Choroid plexus epithelial cell (primary cell): Measurements from ENCODE around the gene SLC8A1.

Experiments
- DNase-seq: peaks from one replicate; pipeline ENCODE4 v3.0.0-alpha.2; 2010; ENCODE audit warnings: low read depth
- H3K4me3 ChIP-seq: 2 replicates; pipeline ENCODE4 v1.5.1; 2011; ENCODE audit warnings: low read depth, mild to moderate bottlenecking, control low read depth, low read length, moderate library complexity
- CTCF ChIP-seq: conservative IDR thresholded peaks from 2 replicates; pipeline ENCODE4 v1.5.1; 2011; ENCODE audit warnings: low read depth, mild to moderate bottlenecking, control low read depth, inconsistent platforms, low read length, moderate library complexity

SLC8A1 gene

GRCh38 chr2:40181855-40182254 lies 270.0 kb downstream of the SLC8A1 start:
- H3K4me3 ChIP-seq: no peak overlapping the region
- DNase-seq: no peak
- no peak for TF ChIP-seq CTCF

- DNase-seq: no peak
- no peak for TF ChIP-seq CTCF
- no peak overlapping the region for H3K4me3 ChIP-seq
These were observed 272.1 kb downstream of the SLC8A1 start for GRCh38 chr2:40179801-40180200.

GRCh38 chr2:40178971-40179370 lies 272.9 kb downstream of the SLC8A1 start:
- no peak for DNase-seq
- no peak overlapping the region for H3K4me3 ChIP-seq
- TF ChIP-seq CTCF: no peak

- TF ChIP-seq CTCF: no peak
- H3K4me3 ChIP-seq: no peak overlapping the region
- no peak for DNase-seq
These were observed 273.6 kb downstream of the SLC8A1 start for GRCh38 chr2:40178171-40178778.

GRCh38 chr2:40177366-40177765 lies 274.5 kb downstream of the SLC8A1 start:
- H3K4me3 ChIP-seq: no peak overlapping the region
- no peak for DNase-seq
- TF ChIP-seq CTCF: no peak

- no peak for DNase-seq
- TF ChIP-seq CTCF: no peak
- no peak overlapping the region for H3K4me3 ChIP-seq
These were observed 278.6 kb downstream of the SLC8A1 start for GRCh38 chr2:40173276-40173675.

- H3K4me3 ChIP-seq: no peak overlapping the region
- no peak for DNase-seq
- TF ChIP-seq CTCF: no peak
These were observed 282.0 kb downstream of the SLC8A1 start for GRCh38 chr2:40169856-40170255.
